GM21717 (cell line): ENCODE results near the gene AVL9.
"Not testable (repeated sequence)": the region's sequence is repeated elsewhere in the genome, so short reads cannot be mapped to it uniquely, and the experiment has no call there.

ENCODE experiments used
- ATAC-seq: cut with Tn5 transposase; IDR thresholded peaks from one replicate; pipeline ENCODE4 v1.9.1; 2021; ENCODE audit warnings: mild to moderate bottlenecking, moderate library complexity; ENCODE audit not compliant: unreplicated experiment

Gene AVL9

DNA sequence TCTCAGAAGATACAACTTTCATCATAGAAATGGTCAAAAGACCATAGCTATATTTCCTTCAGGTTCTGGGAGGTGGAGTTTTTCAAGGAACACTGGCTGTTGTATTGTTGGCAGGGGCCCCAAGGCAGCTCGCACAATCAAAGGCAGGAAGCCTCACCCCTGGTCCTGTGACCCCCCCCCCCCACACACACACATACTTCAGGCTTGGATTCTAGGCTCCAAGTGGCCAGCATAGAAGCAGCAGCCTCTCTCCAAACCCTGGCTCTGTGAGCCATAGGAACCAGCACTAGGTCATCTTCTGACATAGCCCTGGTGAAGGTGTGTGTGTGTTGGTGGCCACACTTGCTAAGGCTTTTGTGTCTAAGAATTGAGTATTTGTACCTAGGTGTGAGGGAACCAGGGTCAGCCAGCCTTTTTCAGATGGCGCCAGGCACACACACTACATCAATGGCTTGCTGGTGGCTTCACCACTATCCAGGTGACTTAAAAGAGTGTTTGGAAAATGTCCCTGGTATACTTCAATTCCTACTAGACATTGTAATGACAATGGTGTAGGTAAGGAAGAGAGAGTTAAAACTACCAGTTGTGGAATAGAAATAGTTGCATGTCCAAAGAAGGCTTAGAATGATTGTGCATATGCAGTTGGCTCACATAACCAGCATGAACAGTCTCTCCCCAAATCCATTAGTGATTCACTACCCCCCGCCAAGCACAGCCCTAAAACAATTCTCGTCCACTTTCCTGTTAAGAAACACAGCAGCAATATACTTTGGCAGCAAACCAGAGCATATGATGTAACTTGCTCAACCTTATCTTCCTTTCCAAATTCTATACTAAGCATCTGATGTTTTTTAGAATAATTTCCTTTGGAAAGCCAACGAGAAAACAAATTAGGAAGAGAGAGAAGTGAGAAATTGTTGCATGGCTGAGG is 91.3 kb downstream of the AVL9 start:
- no peak for ATAC-seq

DNA sequence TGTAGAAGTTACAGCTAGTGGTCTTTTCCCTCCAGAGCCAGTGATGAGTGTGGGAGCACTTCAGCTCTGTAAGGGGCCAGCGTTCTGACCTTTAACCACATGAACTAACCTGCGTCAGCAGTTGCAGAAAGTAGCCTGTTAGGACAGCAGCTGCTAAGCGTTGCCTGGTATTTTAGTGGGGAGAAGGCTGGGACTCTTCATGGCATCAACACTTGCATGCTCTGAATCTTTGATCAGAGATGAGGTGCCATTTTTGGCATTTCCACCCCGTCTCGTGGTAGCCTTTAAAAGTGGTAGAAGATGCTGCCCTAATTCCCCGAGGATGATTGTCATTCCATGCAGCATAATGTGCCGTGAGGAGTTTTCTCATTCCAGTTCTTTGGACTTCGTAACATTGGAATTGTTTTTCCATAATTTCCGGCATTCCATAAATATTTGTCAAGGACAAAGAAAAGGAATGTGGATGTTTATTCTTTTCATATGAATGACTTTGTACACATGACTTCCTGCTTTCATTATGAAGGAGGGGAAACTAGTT is 92.2 kb downstream of the AVL9 start:
- ATAC-seq, result no peak

DNA sequence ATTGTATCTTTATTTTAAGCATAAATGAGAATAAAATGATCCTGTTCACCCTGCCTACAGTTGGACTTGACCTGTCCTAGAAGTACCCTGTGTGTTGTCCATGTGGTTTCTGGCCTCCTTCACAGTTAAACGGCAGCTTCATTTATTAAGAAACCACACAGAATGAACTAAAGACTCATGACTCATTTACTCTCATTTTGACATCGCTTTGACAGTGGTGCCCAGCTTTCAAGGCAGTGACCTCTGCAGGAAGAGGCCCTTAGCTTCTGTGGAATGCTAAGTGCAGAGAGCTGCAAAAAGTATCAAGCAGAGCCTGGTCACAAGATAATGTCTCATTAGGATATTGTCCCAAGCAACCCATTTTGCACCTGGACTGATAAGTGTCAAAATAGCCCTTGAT is 93.4 kb downstream of the AVL9 start:
- no peak for ATAC-seq

DNA sequence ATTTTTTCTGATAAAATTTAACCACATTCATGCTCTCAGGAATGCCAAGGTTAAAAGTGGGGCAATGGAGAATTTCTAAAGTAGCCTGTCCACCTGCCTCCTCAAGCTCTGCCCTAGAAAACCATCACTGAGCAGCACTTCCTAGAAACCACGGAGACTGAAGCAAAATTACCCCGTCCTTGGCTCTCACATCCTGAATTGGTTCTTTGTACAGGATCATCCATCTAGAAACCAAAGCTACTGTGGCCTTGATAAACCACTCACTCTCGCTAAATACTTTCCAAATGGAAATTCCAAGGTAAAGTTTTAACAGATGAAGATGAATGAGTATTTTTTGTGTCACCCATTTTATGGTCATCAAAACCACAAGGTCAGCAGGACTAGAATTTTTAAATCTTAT is 96.6 kb downstream of the AVL9 start:
- no peak for ATAC-seq

GRCh38 chr7:32592701-32593100 is 97.4 kb downstream of the AVL9 start:
- no peak for ATAC-seq

GRCh38 chr7:32594965-32595490 is 99.7 kb downstream of the AVL9 start:
- ATAC-seq, result no peak

GRCh38 chr7:32601196-32601595 is 105.9 kb downstream of the AVL9 start:
- ATAC-seq, result not testable (repeated sequence)

GRCh38 chr7:32602470-32602869 is 107.2 kb downstream of the AVL9 start:
- no peak for ATAC-seq

GRCh38 chr7:32603492-32603891 is 108.2 kb downstream of the AVL9 start:
- not testable (repeated sequence) for ATAC-seq

DNA sequence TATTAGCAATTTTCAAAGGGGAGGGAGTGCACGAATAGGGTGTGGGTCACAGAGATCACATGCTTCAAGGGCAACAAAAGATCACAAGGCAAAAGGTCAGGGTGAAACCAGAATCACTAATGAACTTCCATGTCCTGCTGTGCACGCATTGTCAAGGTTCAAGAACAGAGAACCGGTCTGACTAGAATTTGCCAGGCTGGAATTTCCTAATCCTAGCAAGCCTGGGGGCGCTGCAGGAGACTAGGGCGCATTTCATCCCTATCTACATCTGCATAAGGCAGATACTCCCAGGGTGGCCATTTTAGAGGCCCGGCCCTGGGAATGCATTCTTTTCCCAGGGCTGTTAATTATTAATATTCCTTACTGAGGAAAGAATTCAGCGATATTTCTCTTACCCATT is 108.8 kb downstream of the AVL9 start:
- ATAC-seq, result not testable (repeated sequence)

GRCh38 chr7:32605032-32605431 is 109.7 kb downstream of the AVL9 start:
- ATAC-seq, result no peak

DNA sequence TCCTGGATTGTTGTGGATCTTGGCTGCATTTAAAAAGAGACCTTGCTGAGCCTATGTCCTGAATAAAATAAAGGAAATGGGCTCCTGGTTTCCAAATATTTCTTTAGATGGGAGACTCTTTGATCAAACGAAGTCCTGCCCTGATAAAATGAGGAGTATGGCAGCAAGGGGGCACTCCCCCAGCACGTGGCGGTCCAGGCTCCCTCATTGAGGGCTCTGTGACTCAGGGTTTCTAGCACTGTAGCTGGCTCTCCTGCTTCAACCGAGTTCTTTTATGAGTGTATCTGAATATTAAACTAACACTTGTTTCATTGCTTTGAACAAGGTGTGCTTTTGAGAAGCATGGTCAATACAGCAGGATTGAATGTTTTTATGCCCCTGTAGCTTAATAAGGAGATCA is 114.2 kb downstream of the AVL9 start:
- ATAC-seq, result no peak

GRCh38 chr7:32611201-32612099 is 116.2 kb downstream of the AVL9 start:
- ATAC-seq, result no peak

- ATAC-seq, result no peak
Measured at GRCh38 chr7:32616625-32617024, 121.3 kb downstream of the AVL9 start.

- no peak for ATAC-seq
Measured at GRCh38 chr7:32618470-32618869, 123.2 kb downstream of the AVL9 start.

- no peak for ATAC-seq
Measured at GRCh38 chr7:32618987-32619386, 123.7 kb downstream of the AVL9 start.

- ATAC-seq, result not testable (repeated sequence)
Measured at GRCh38 chr7:32619416-32619815, 124.1 kb downstream of the AVL9 start.

- no peak for ATAC-seq
Measured at GRCh38 chr7:32631021-32631420, 135.7 kb downstream of the AVL9 start.

- ATAC-seq, result not testable (repeated sequence)
Measured at GRCh38 chr7:32631590-32632497, 136.6 kb downstream of the AVL9 start.

DNA sequence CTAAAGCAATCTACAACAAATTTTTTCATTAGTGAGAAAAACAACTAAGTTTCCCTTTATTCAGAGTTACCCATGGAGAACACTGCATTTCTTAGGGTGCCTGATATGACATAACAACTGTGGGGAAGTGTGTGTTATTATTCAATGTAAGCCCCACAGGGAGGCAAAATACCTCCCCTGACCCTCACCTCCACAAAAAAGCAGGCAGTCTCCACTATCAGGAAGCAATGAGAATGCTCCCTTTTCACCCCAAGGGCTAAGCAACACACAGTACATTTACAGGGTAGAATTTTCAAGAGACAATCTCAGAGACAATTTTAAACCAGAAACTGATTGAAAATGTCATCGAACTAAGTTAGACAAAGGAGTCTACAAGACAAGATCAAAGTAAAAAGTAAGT is 138.2 kb downstream of the AVL9 start:
- ATAC-seq, result not testable (repeated sequence)
